DND-41 (cell line): ENCODE data around the gene COBL.

ENCODE experiments used
- ATAC-seq: fragments of 200-7000 bp; cut with Tn5 transposase; 3 replicates; pipeline ENCODE4 v1.9.1; 2021; ENCODE audit warnings: low read depth; ENCODE audit not compliant: insufficient read depth
- DNase-seq: peaks from one replicate; pipeline ENCODE4 v3.0.0-alpha.2; 2020
- H2AFZ ChIP-seq: 2 replicates; pipeline ENCODE4 v1.6.0; 2012; ENCODE audit warnings: low read depth, low read length
- H3K27ac ChIP-seq: 2 replicates; pipeline ENCODE4 v1.5.1; 2012; ENCODE audit warnings: low read length, inconsistent platforms
- H3K27me3 ChIP-seq: fragments of 200-600 bp; sonication (generic); 2 replicates; pipeline ENCODE4 v1.6.0; 2012; ENCODE audit warnings: low read length, mild to moderate bottlenecking, inconsistent platforms; ENCODE audit not compliant: insufficient read depth, poor library complexity
- H3K36me3 ChIP-seq: 2 replicates; pipeline ENCODE4 v1.5.1; 2012; ENCODE audit warnings: low read length, inconsistent platforms; ENCODE audit not compliant: insufficient read depth
- H3K4me1 ChIP-seq: 2 replicates; pipeline ENCODE4 v1.5.1; 2012; ENCODE audit warnings: mild to moderate bottlenecking, low read length; ENCODE audit not compliant: insufficient read depth
- H3K4me2 ChIP-seq: 2 replicates; pipeline ENCODE4 v1.6.0; 2012; ENCODE audit warnings: mild to moderate bottlenecking, moderate library complexity, low read length, inconsistent platforms; ENCODE audit not compliant: insufficient read depth
- H3K4me3 ChIP-seq, 2 experiments: fragments of 200-600 bp in 1 of 2; shearing (Covaris generic) in 1 of 2; 2 replicates each; pipeline ENCODE4 v1.5.1; 2012 to 2016; ENCODE audit warnings: inconsistent platforms in 2 of 2, low read length in 2 of 2, mild to moderate bottlenecking in 2 of 2, low read depth in 1 of 2, moderate library complexity in 1 of 2
- H3K79me2 ChIP-seq: 2 replicates; pipeline ENCODE4 v1.6.0; 2012; ENCODE audit warnings: low read length, inconsistent platforms; ENCODE audit not compliant: insufficient read depth
- H3K9ac ChIP-seq: 2 replicates; pipeline ENCODE4 v1.6.0; 2012; ENCODE audit warnings: low read depth, mild to moderate bottlenecking, inconsistent platforms, low read length, moderate library complexity
- H3K9me3 ChIP-seq: 2 replicates; pipeline ENCODE4 v1.5.1; 2012; ENCODE audit warnings: low read length, moderate library complexity, mild to moderate bottlenecking, inconsistent platforms; ENCODE audit not compliant: insufficient read depth, severe bottlenecking
- H4K20me1 ChIP-seq: 2 replicates; pipeline ENCODE4 v1.6.0; 2012; ENCODE audit warnings: low read length; ENCODE audit not compliant: insufficient read depth
- EZH2 ChIP-seq: IDR thresholded peaks from 3 replicates; pipeline ENCODE4 v1.6.1; 2012; ENCODE audit warnings: borderline replicate concordance, low read depth, mild to moderate bottlenecking, moderate library complexity, low read length, inconsistent platforms; ENCODE audit not compliant: severe bottlenecking
- TF ChIP-seq, protein P1 (sequence below): IDR thresholded peaks from 2 replicates; pipeline ENCODE4 v1.5.1; 2012; ENCODE audit warnings: borderline replicate concordance, low read length, moderate library complexity, mild to moderate bottlenecking; ENCODE audit not compliant: poor library complexity, severe bottlenecking; ENCODE audit errors: extremely low read depth

Gene COBL

DNA sequence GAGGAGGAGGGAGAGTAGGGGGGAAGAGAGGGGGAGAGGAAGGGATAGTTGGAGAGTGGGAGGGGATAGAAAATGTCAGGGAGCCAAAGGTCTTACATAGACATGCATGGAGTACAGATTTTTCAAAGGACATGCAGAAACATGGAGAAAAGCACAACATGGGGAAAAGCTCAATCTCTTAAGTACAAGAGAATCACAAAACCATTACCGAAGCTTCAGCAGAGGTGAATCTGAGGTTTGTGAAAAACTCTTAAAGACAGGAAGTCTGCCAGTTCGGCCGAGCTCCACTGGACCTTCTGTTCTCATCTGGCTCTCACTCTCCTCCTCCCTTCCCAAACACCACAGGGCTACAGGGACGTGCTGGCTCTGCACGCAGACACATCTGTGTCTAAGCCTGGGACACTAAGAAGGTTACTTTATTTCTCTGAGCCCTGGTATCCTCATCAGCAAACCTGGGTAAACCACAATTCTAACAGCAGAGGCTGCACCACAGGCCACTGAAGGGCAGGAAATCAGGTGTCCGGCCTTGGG lies 133.9 kb downstream of the COBL start:
- Histone ChIP-seq H3K4me2 (no peak overlapping the region), H3K4me1 (no peaks in the 10 kb centered on the region), H3K27me3 (peaks cover 14% of the 10 kb centered on the region), H4K20me1 (no peaks in the 10 kb centered on the region), H3K27ac (no peak overlapping the region), H3K9ac (no peak overlapping the region), H3K79me2 (no peaks in the 10 kb centered on the region), H3K9me3 (no peaks in the 10 kb centered on the region), H2AFZ (no peak overlapping the region), H3K36me3 (no peaks in the 10 kb centered on the region), H3K4me3 (no peak overlapping the region)
- TF ChIP-seq, protein P1, sequence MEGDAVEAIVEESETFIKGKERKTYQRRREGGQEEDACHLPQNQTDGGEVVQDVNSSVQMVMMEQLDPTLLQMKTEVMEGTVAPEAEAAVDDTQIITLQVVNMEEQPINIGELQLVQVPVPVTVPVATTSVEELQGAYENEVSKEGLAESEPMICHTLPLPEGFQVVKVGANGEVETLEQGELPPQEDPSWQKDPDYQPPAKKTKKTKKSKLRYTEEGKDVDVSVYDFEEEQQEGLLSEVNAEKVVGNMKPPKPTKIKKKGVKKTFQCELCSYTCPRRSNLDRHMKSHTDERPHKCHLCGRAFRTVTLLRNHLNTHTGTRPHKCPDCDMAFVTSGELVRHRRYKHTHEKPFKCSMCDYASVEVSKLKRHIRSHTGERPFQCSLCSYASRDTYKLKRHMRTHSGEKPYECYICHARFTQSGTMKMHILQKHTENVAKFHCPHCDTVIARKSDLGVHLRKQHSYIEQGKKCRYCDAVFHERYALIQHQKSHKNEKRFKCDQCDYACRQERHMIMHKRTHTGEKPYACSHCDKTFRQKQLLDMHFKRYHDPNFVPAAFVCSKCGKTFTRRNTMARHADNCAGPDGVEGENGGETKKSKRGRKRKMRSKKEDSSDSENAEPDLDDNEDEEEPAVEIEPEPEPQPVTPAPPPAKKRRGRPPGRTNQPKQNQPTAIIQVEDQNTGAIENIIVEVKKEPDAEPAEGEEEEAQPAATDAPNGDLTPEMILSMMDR = no peak
- no peak for TF ChIP-seq EZH2
- no peak for DNase-seq
- no peak for ATAC-seq

DNA sequence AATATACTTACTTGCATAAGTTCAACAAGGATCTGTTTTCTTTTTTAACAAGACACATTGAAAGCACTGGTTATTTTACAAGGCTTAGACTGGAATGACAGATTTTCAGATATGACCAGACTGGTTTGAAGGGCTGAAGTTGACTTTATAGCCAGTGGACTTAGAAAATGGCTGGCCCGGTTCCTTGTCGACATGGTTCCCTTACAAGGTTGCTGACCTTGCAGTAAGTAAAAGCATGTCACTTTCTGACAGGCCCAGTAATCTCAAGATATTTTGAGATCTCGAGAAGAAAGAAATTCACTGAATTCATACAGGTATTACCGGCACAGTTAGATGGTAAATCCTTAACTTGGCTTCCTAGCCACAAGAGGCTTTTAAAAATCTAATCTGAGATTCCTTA lies 136.5 kb downstream of the COBL start:
- H3K9me3 ChIP-seq = no peaks in the 10 kb centered on the region
- H3K4me2 ChIP-seq = no peak overlapping the region
- no peaks in the 10 kb centered on the region for H3K36me3 ChIP-seq
- no peak overlapping the region for H3K4me3 ChIP-seq
- no peak overlapping the region for H2AFZ ChIP-seq
- H3K79me2 ChIP-seq = no peaks in the 10 kb centered on the region
- H3K27ac ChIP-seq = no peak overlapping the region
- H3K27me3 ChIP-seq = peaks cover 18% of the 10 kb centered on the region
- H3K4me1 ChIP-seq = no peaks in the 10 kb centered on the region
- no peak for DNase-seq
- TF ChIP-seq, protein P1 = no peak
- TF ChIP-seq EZH2 = no peak
- no peak for ATAC-seq
- no peak overlapping the region for H3K9ac ChIP-seq
- no peaks in the 10 kb centered on the region for H4K20me1 ChIP-seq

DNA sequence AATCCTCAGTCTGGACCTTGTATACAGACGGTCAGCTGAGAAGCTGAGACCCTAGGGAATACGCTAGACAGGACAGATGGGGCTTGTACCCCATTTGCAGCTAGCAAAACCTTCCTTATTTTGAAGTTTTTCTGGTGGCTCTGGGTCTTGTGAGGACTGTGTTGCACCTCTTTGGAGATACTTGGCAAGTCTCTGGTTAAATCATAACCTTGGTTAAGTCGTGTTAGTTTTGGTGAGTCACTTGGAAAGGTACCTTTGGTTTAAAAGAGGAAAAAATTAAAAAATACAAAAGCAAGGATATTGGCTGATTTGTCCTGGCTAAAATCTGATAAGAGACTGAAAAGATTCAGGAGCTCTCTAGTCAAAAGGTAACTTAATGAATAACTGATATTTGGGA lies 140.6 kb downstream of the COBL start:
- Histone ChIP-seq H3K79me2 (no peaks in the 10 kb centered on the region), H2AFZ (no peak overlapping the region), H3K4me1 (no peaks in the 10 kb centered on the region), H3K9me3 (no peaks in the 10 kb centered on the region), H4K20me1 (no peaks in the 10 kb centered on the region), H3K4me3 (no peak overlapping the region), H3K27me3 (peaks cover 11% of the 10 kb centered on the region), H3K4me2 (no peak overlapping the region), H3K36me3 (no peaks in the 10 kb centered on the region), H3K27ac (no peak overlapping the region), H3K9ac (no peak overlapping the region)
- ATAC-seq (no peak), DNase-seq (no peak)
- no peak for TF ChIP-seq EZH2
- TF ChIP-seq, protein P1 = no peak
